ENCODE results near the gene KRTAP10-2. TPM values are rescaled to one million over a fixed set of nuclear protein-coding genes. Genes with fewer than 3 reads are reported as not detected.

KRTAP10-2 gene
- total RNA-seq, 4 donors from 2014 or later, result 0.76 to 11.1 (median 10.1) TPM; not detected in 1

DNA sequence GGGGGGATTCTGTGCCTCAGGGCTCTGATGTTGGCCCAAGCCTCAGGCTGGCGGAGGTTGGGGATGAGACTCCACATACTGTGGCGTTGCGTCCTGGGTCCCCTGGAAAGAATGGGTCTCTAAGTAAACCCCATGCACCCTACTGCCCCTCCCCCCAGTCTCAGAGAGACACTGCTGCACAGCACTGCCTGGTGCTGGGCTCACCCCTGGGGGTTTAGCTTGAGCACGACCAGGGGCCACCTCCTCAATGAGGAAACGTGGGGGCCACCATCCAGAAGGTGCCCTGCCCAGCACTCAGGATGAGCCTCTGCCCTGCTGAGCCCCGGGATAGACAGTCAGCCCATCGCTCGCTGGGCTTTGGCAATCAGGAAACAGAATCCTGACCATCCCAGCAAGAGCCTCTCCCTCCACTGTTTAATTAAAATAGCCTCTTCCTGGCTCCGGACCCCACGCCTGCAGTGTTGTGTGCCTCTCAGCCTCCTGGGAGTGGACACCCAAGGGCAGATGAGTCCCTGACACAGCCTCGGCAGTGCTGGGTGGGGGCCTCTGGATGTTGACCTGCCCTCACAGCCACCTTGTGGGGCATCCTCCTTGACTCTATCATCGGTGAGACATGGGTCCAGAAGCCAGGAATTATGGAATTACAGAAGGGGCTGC, 18.7 kb upstream of the KRTAP10-2 start:
- Histone ChIP-seq H3K4me3 (no peak overlapping the region), H3K27ac (no peak overlapping the region), H3K9me3 (no peaks in the 10 kb centered on the region), H3K4me1 (peaks cover 4% of the 10 kb centered on the region), H3K36me3 (no peaks in the 10 kb centered on the region), H3K27me3 (peaks cover 32% of the 10 kb centered on the region)
- peak in 1 of 2 donors; percentile 28 for DNase-seq (ENCODE audit: low spot score in 2 of 2)
- WGBS, result 71% methylated on average over 1 of the region's 12 CpGs
- TF ChIP-seq, protein P1, sequence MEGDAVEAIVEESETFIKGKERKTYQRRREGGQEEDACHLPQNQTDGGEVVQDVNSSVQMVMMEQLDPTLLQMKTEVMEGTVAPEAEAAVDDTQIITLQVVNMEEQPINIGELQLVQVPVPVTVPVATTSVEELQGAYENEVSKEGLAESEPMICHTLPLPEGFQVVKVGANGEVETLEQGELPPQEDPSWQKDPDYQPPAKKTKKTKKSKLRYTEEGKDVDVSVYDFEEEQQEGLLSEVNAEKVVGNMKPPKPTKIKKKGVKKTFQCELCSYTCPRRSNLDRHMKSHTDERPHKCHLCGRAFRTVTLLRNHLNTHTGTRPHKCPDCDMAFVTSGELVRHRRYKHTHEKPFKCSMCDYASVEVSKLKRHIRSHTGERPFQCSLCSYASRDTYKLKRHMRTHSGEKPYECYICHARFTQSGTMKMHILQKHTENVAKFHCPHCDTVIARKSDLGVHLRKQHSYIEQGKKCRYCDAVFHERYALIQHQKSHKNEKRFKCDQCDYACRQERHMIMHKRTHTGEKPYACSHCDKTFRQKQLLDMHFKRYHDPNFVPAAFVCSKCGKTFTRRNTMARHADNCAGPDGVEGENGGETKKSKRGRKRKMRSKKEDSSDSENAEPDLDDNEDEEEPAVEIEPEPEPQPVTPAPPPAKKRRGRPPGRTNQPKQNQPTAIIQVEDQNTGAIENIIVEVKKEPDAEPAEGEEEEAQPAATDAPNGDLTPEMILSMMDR (IDR thresholded peaks at IDR 0.05), result no peak
- no peak for TF ChIP-seq POLR2A (IDR thresholded peaks at IDR 0.05)
- no peak for TF ChIP-seq EP300 (IDR thresholded peaks at IDR 0.05)
- TF ChIP-seq POLR2AphosphoS5 (IDR thresholded peaks at IDR 0.05), result no peak

DNA sequence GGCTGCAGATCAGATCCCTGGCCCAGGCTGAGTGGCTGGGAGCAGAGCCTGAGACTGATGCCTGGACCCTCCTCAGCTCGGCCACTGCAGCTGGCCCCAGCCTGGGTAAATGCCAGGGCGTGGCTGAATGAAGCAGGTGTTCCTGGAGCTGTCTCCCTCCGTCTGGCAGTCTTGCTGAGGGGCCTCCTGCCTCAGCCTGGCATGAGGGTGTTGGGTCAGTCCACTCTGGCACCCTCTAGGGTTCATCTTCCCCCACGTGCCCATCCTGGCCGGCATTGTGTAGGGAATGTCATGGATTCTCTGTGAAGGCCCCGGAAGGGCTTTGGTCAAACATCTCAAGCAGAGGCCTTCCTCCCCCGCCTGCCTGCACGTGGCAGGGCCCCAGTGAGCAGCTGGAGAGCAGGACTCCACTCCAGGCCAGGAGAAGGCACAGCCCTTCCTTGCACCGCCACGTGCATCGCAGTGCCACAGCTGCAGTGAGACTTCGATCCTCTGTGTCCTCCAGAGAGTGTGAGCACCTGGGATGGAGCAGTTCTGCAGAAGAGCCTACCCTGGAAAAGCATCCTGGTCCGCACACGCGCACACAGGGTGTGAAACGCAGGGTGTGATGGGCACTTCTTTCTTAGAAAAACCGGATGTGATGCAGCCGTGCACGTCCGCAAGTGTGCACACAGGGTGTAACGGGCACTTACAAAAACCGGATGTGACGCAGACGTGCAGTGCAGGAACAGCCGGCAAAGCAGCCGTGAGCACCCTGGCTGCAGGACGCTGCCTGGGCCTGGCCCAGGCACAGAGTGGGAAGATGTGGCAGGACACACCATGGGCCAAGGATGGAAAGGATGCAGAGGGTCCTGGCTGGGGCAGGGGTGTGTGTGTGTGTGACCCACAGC, 17.6 kb upstream of the KRTAP10-2 start:
- Histone ChIP-seq H3K27me3 (peaks cover 24% of the 10 kb centered on the region), H3K9me3 (no peaks in the 10 kb centered on the region), H3K4me3 (no peak overlapping the region), H3K36me3 (no peaks in the 10 kb centered on the region), H3K4me1 (no peaks in the 10 kb centered on the region), H3K27ac (no peak overlapping the region)
- 86% methylated on average over 15 of the region's 27 CpGs for WGBS
- no peak for TF ChIP-seq EP300 (IDR thresholded peaks at IDR 0.05)
- no peak for DNase-seq (ENCODE audit: low spot score in 2 of 2)

DNA sequence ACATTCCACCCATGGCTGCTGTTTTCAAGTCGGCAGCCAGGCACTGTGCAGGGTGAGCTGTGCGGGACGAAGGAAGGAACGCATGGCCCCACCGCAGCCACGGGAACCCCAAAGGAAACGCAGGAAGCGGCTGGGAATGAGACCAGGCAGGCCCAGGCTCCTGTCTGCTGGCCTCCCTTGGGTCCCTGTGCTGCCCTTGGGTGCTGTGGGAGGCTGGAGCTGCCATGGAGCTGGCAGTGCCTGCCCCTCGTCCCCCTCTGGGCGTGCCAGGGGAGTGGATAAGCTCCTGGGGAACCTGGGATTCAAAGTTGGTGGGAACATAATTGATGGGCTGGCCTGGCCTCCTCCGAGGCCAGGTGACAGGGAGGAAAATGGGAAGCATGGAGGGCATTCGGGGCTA, 17.0 kb upstream of the KRTAP10-2 start:
- Histone ChIP-seq H3K27ac (no peak overlapping the region), H3K36me3 (no peaks in the 10 kb centered on the region), H3K9me3 (no peaks in the 10 kb centered on the region), H3K27me3 (peaks cover 21% of the 10 kb centered on the region), H3K4me3 (no peak overlapping the region), H3K4me1 (no peaks in the 10 kb centered on the region)
- TF ChIP-seq POLR2AphosphoS5 (IDR thresholded peaks at IDR 0.05), result no peak
- no peak for TF ChIP-seq EP300 (IDR thresholded peaks at IDR 0.05)
- no peak for TF ChIP-seq POLR2A (IDR thresholded peaks at IDR 0.05)
- TF ChIP-seq, protein P1 (IDR thresholded peaks at IDR 0.05), result no peak
- DNase-seq (ENCODE audit: low spot score in 2 of 2), result no peak
- WGBS, result 88% methylated on average over 5 of the region's 12 CpGs

DNA sequence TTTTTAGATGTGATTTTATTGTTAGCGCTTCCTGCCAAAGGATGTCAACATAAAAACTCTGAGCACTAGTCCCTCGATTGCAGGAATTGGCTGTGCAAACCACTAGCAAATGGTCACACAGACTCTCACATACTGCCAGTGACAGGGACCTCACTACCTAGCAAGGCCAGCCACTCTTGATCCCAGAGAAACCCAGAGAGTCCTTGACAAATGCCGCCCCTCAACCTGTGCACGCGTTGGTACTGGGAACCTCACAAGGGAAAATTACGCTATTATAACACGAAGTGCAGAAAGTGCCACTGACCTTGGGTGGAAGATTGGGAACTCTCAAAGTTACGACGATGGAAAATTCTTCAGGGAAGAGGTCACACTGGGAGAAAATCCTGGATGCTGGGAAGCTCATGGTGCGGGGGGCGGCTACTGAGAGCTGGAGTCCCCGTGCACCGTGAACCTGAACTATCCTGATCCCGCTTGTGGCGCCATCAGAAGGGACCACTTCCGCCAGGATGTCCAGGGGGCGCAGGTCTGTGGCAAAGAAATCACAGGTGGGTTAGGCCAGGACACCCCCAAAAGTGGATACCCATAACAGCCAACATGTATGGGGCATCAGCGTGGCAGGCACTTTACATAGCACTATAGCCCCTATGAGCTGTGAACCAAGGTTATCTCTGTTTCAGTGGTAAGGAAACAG, 16.3 kb upstream of the KRTAP10-2 start:
- H3K27me3 ChIP-seq, result peaks cover 18% of the 10 kb centered on the region
- no peaks in the 10 kb centered on the region for H3K9me3 ChIP-seq
- WGBS, result 92% methylated on average over 18 of the region's 18 CpGs
- H3K4me3 ChIP-seq, result no peak overlapping the region
- no peak for TF ChIP-seq POLR2AphosphoS5 (IDR thresholded peaks at IDR 0.05)
- TF ChIP-seq POLR2A (IDR thresholded peaks at IDR 0.05), result no peak
- TF ChIP-seq EP300 (IDR thresholded peaks at IDR 0.05), result no peak
- TF ChIP-seq, protein P1 (IDR thresholded peaks at IDR 0.05), result no peak
- H3K27ac ChIP-seq, result no peak overlapping the region
- H3K36me3 ChIP-seq, result no peaks in the 10 kb centered on the region
- no peak for DNase-seq (ENCODE audit: low spot score in 2 of 2)
- no peaks in the 10 kb centered on the region for H3K4me1 ChIP-seq

DNA sequence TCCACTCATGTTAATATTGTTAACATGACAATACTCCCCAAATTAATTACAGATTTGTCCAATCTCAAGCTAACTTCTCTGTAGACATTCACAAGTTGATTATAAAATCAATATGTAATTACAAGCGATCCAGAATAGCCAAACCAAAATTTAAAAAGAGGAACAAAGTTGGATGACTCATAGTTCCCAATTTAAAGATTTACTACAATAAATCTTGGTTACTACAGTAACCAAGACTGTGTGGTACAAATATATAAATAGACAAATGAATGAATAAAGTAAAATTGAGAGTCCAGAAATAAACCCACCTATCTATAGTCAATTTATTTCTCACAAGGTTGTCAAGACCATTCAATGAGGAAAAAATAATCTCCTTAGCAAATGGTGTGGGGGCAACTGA, 15.1 kb upstream of the KRTAP10-2 start:
- DNase-seq (ENCODE audit: low spot score in 2 of 2), result no peak
- Histone ChIP-seq H3K27ac (no peak overlapping the region), H3K9me3 (no peaks in the 10 kb centered on the region), H3K27me3 (peaks cover 18% of the 10 kb centered on the region), H3K4me1 (no peaks in the 10 kb centered on the region), H3K4me3 (no peak overlapping the region), H3K36me3 (no peaks in the 10 kb centered on the region)
- TF ChIP-seq EP300 (IDR thresholded peaks at IDR 0.05), result no peak
- no peak for TF ChIP-seq POLR2A (IDR thresholded peaks at IDR 0.05)
- TF ChIP-seq, protein P1 (IDR thresholded peaks at IDR 0.05), result no peak
- no peak for TF ChIP-seq POLR2AphosphoS5 (IDR thresholded peaks at IDR 0.05)
- WGBS, result 54% methylated on average over 1 of the region's 1 CpG
